Right cardiac atrium (tissue), 5 donors: ENCODE measurements around the gene WWC1. TPM values are rescaled to one million over a fixed set of nuclear protein-coding genes. Genes with fewer than 3 reads are reported as not detected.
A peak's percentile ranks its signal among the peaks of the same experiment; 100 is the strongest.

Experiments
- ATAC-seq, 2 donors: fragments of 200-7000 bp; cut with Tn5 transposase; one replicate each; pipeline versions ENCODE4 v1.8.0 to v1.9.1; 2020; ENCODE audit warnings: moderate library complexity in 2 of 2, mild to moderate bottlenecking in 1 of 2
- DNase-seq, 3 donors: peaks; one replicate each; pipeline ENCODE4 v3.0.0-alpha.2; 2020
- H3K27ac ChIP-seq: one replicate; pipeline ENCODE4 v1.5.1; 2013; ENCODE audit warnings: mild to moderate bottlenecking, low read length, control low read depth, moderate library complexity
- H3K27me3 ChIP-seq: one replicate; pipeline ENCODE4 v1.6.1; 2013; ENCODE audit not compliant: control insufficient read depth, insufficient read depth
- H3K4me1 ChIP-seq: one replicate; pipeline ENCODE4 v1.6.1; 2013; ENCODE audit warnings: low read length; ENCODE audit not compliant: control insufficient read depth, insufficient read depth
- H3K4me3 ChIP-seq: one replicate; pipeline ENCODE4 v1.5.1; 2013; ENCODE audit warnings: low read length, control low read depth
- H3K9me3 ChIP-seq: one replicate; pipeline ENCODE4 v1.6.1; 2013; ENCODE audit warnings: low read length; ENCODE audit not compliant: control insufficient read depth
- WGBS: extraction: QIAGEN DNeasy Blood & Tissue Kit; methylation state at CpG from one replicate; pipeline ENCODE4 v1.1.7; 2013; 5-methylcytosine and 5-hydroxymethylcytosine counted together
- intact Hi-C, 4 donors: fragments of 100-400 bp; cut with DNase I; formaldehyde crosslinking; loops; one replicate each; pipeline versions ENCODE4 v1.11.0 to v1.14.0; 2022 to 2023
- long read RNA-seq, 4 donors: library from polyadenylated mRNA; unstranded; transcript quantifications; one replicate each; pipeline ENCODE4 v2.0.0, GENCODE V29; 2020 to 2021
- polyA plus RNA-seq: library from polyadenylated mRNA; stranded (reverse); fragments of 200-250 nt; gene quantifications from one replicate; pipeline ENCODE4 v1.2.3, GENCODE V29; 2013
- total RNA-seq, 4 donors: library from RNA; stranded (reverse); fragmentation: NEBNext Ultra II Directional; extraction: Animal tissue kit (Norgen Biotek cat#: 25700); gene quantifications; one replicate each; pipeline ENCODE4 v1.2.1, GENCODE V29; 2021
- donor health status: healthy with polysubstance abuse.
- donor health status: DM: no; HTN: yes; CAD: no.
- donor health status: DM: no; HTN: no; CAD: no.
- donor health status: DM: no; HTN: yes; CAD: no; lungs with severe emphysema.
- donor health status: DM: yes; HTN: yes; CAD: no.

Gene WWC1
- total RNA-seq (1 to 10 TPM in 3 of 4 donors, under 1 TPM in 1; 0.79 to 1.7 (median 1.2) TPM), polyA plus RNA-seq (0.45 TPM)
- long read RNA-seq, donor 1: 0 reads
- long read RNA-seq, donor 2, partial matches to known transcripts: 0 of 3 reads
- long read RNA-seq, donor 2, other reads (novel, unspliced or antisense): 2 of 3 reads
- long read RNA-seq, donor 3, partial matches to known transcripts: 1 of 1 reads
- long read RNA-seq, donor 3, other reads (novel, unspliced or antisense): 0 of 1 reads
- long read RNA-seq, donor 4, partial matches to known transcripts: 1 of 1 reads
- long read RNA-seq, donor 4, other reads (novel, unspliced or antisense): 0 of 1 reads

DNA sequence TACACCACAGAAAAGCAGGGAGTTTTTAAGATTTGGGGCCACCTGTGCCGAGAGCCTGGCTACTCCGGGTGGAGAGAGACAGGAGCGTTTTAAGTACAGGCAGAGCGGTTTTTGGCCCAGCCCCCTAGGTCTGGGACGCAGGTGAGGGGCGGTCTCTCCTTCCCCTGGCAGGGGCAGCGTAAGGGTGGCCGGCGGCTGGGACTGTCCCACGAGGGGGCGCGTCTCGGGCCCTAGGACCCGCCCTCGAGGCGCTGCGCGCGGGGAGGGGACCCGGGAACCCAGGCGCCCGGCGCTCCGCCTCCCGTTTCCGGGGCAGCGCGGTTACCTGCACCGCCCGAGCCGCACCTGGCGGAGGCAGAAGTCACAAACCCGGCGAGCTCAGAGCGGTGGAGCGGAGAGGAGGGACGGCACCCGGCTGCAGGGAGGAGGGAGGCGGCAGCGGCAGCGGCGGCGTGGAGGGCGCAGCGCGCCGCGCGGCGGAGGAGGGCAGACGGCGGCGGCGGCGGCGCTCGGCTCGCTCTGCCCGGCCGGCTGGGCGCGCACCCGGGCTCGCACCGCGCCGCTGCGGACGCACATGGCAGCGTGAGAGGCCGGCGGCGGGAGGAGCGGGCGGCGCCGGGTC, at the start of gene WWC1:
Gene WWC1, plus strand, starts transcription at position 304 of the 622 bp plus-strand sequence. CDS start 508 bp downstream, outside the sequence.
- intact Hi-C loops: no loop called here
- no peak within 1 kb of the TSS for H3K27ac ChIP-seq
- H3K4me3 ChIP-seq: peak within 1 kb of the TSS; percentile 76
- 1% methylated on average over 74 of the region's 77 CpGs for WGBS
- H3K9me3 ChIP-seq: no peaks in the 10 kb centered on the region
- H3K4me1 ChIP-seq: no peaks in the 10 kb centered on the region
- peak; percentile 77 to 78 for ATAC-seq
- no peaks in the 10 kb centered on the region for H3K27me3 ChIP-seq
- DNase-seq: peak; percentile 40 to 73 (median 70)

DNA sequence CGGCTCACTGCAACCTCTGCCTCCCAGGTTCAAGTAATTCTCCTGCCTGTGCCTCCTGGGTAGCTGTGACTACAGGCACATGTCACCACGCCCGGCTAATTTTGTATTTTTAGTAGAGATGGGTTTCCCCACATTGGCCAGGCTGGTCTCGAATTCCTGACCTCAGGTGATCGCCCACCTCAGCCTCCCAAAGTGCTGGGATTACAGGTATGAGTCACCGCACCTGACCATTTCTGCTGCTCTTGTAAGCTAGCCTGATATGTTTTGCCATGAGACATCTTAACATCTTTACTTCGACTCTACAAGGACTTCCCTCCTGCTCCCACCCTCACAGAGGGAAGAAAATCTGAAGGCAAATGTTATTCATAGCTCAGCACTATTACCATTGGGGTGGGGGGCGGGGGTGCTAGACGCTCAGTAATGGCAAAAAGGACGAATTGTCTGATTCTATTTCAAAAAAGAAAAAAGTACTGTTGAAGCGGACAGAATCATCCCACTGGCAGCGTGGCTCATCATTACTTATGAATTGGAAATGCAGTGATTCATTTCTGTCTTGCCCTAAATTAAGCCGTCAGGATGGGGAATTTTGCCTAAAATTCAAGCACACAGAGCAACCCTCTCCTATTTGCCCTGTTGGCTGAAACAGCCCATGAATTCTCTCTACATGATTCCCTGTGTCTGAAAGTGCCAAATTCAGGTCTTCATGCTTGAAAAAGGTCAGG, 46.4 kb upstream of the WWC1 start:
- no peaks in the 10 kb centered on the region for H3K9me3 ChIP-seq
- DNase-seq: no peak
- no peak overlapping the region for H3K4me3 ChIP-seq
- H3K27ac ChIP-seq: no peak overlapping the region
- 91% methylated on average over 13 of the region's 13 CpGs for WGBS
- intact Hi-C loops: no loop called here
- no peaks in the 10 kb centered on the region for H3K27me3 ChIP-seq
- H3K4me1 ChIP-seq: no peaks in the 10 kb centered on the region
- no peak for ATAC-seq

DNA sequence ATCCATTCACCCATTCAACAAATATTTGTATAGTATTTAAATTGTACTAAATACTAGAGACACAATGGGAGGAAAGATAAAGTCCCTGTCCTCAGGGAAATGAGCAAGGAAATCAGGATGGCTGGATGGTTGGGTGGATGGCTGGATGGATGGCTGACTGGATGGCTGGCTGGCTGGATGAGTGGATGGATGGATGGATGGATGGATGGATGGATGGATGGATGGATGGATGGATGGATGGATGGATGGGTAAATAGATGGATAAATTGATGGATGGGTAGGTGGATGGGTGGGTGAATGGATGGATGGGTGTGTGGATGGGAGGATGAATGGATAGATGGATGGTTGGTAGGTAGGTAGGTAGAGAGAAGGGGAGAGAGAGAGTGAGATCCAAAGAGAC, 41.5 kb upstream of the WWC1 start:
- intact Hi-C loops: no loop called here
- H3K4me1 ChIP-seq: no peaks in the 10 kb centered on the region
- DNase-seq (no peak), ATAC-seq (no peak)
- no peaks in the 10 kb centered on the region for H3K27me3 ChIP-seq
- no peaks in the 10 kb centered on the region for H3K9me3 ChIP-seq
- H3K4me3 ChIP-seq: no peak overlapping the region
- no peak overlapping the region for H3K27ac ChIP-seq

DNA sequence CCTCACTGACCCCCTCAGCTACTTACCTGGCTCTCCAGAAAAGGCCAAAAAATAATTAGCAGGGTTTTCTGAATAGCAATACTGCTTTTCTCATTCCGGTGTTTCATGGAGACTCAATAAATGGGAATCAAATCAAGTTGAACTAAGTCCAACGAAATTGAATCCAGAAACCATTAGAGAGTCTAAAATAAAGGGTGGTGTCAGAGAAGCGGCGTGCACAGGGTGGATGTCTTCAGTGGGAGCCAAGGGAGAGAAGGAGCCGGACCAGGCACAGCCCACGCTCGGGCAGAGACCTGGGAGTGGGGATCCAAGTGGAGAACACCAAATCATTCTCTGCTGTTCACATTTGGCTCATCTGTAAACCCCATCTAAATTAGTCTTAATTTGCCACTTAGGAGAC, 40.2 kb upstream of the WWC1 start:
- Histone ChIP-seq H3K27ac (no peak overlapping the region), H3K4me1 (no peaks in the 10 kb centered on the region), H3K4me3 (no peak overlapping the region), H3K27me3 (no peaks in the 10 kb centered on the region), H3K9me3 (no peaks in the 10 kb centered on the region)
- intact Hi-C loops: no loop called here
- no peak for DNase-seq
- peak in 1 of 2 donors; percentile 11 for ATAC-seq
- WGBS: 61% methylated on average over 7 of the region's 7 CpGs

DNA sequence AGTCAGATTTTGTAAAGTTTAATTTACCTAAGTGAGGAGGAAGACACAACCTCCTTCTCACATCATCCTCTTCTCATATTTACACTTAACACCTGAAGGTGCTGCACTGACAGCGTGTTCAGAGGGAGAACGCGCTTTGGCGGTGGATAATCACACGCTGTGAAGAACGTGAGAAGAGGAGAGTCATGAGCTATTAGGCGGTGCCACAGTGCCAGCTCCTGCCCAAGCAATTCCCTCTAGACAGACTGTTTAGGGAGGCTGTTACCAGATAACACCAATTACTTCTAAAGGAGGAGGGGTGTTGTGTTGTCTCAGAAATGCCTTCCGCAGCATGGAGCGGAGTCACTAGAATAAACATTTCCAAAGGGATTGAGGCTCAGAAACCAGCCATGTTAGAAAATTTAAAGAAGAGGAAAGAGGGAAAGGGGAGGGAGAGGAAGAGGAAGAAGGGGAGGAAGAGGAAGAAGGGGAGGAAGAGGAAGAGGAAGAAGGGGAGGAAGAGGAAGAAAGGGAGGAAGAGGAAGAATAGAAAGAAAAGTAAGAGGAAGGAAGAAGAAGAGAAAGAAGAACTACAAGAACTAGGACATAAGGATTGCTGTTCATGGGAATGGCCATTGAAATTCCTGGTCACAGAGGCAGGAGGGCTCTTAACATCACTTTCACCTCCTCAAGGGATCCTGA, 37.3 kb upstream of the WWC1 start:
- no peak for DNase-seq
- intact Hi-C loops: no loop called here

GRCh38 chr5:168260353-168261226, 30.9 kb upstream of the WWC1 start:
- Histone ChIP-seq H3K9me3 (no peaks in the 10 kb centered on the region), H3K27me3 (no peaks in the 10 kb centered on the region), H3K4me1 (no peaks in the 10 kb centered on the region), H3K27ac (no peak overlapping the region), H3K4me3 (no peak overlapping the region)
- 65% methylated on average over 15 of the region's 15 CpGs for WGBS
- intact Hi-C loops: loop anchor here in 3 of 4 donors (10.0 kb wide), 1 partner anchor 224 kb away; the partner anchor contains the start of gene RARS1 (in 3 of the 3)
- peak in 1 of 3 donors; percentile 57 for DNase-seq
- ATAC-seq: peak; percentile 74 to 75

More for the DNA sequence above, 37.3 kb upstream of the WWC1 start:
- peak; percentile 49 to 68 for ATAC-seq
- Histone ChIP-seq H3K27ac (no peak overlapping the region), H3K9me3 (no peaks in the 10 kb centered on the region), H3K4me1 (no peaks in the 10 kb centered on the region), H3K4me3 (no peak overlapping the region), H3K27me3 (no peaks in the 10 kb centered on the region)
- WGBS: 69% methylated on average over 9 of the region's 9 CpGs

DNA sequence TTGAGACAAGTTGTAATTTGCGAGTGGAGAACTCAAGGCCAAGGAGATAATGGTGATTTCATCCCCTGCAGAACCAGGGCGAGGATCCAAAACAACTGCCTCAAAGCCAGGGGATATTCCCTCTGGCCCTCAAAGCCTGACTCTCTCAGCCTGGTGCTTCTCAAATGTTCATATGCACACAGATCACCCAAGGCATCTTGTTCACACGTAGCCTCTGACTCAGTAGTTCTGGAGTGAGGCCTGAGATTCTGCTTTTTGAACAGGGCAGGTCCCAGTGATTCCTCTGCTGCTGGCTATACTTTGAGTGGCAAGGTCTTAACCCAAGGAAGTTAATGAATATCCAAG, 30.2 kb upstream of the WWC1 start:
- WGBS: 49% methylated on average over 3 of the region's 3 CpGs
- no peaks in the 10 kb centered on the region for H3K9me3 ChIP-seq
- H3K4me3 ChIP-seq: no peak overlapping the region
- intact Hi-C loops: loop anchor here in 3 of 4 donors (10.0 kb wide), 1 partner anchor 224 kb away; the partner anchor contains the start of gene RARS1 (in 3 of the 3)
- H3K27me3 ChIP-seq: no peaks in the 10 kb centered on the region
- DNase-seq (peak in 1 of 3 donors; percentile 47), ATAC-seq (peak; percentile 66 to 72)
- no peaks in the 10 kb centered on the region for H3K4me1 ChIP-seq
- no peak overlapping the region for H3K27ac ChIP-seq

- peak in 1 of 3 donors; percentile 53 for DNase-seq
- H3K9me3 ChIP-seq: no peaks in the 10 kb centered on the region
- ATAC-seq: no peak
- intact Hi-C loops: loop anchor here in 3 of 4 donors (10.0 kb wide), 1 partner anchor 223 kb away; the partner anchor contains the start of gene RARS1 (in 3 of the 3)
- whole genome bisulfite sequencing: 95% methylated on average over 39 of the region's 39 CpGs
- no peak overlapping the region for H3K27ac ChIP-seq
- H3K27me3 ChIP-seq: no peaks in the 10 kb centered on the region
- no peaks in the 10 kb centered on the region for H3K4me1 ChIP-seq
- no peak overlapping the region for H3K4me3 ChIP-seq
Measured at GRCh38 chr5:168262042-168262743, 29.3 kb upstream of the WWC1 start.

GRCh38 chr5:168263121-168263520, 28.3 kb upstream of the WWC1 start:
- H3K4me3 ChIP-seq: no peak overlapping the region
- H3K27me3 ChIP-seq: no peaks in the 10 kb centered on the region
- 85% methylated on average over 13 of the region's 13 CpGs for WGBS
- DNase-seq (no peak), ATAC-seq (no peak)
- H3K27ac ChIP-seq: no peak overlapping the region
- H3K4me1 ChIP-seq: no peaks in the 10 kb centered on the region
- no peaks in the 10 kb centered on the region for H3K9me3 ChIP-seq
- intact Hi-C loops: loop anchor here in 3 of 4 donors (10.0 kb wide), 1 partner anchor 222 kb away; the partner anchor contains the start of gene RARS1 (in 3 of the 3)
